GM12878 (cell line): ENCODE data around the gene ETNK1. TPM values are rescaled to one million over a fixed set of nuclear protein-coding genes. Genes with fewer than 3 reads are reported as not detected.

ENCODE experiments used
- BACH1 ChIP-seq: fragments of 450-650 bp; IDR thresholded peaks from 2 replicates; pipeline ENCODE4 v1.6.1; 2017; ENCODE audit warnings: mild to moderate bottlenecking, borderline replicate concordance
- BCLAF1 ChIP-seq: fragments of 450-650 bp; IDR thresholded peaks from 2 replicates; pipeline ENCODE4 v1.6.1; 2017; ENCODE audit warnings: antibody characterized with exemption, mild to moderate bottlenecking, moderate library complexity
- CHD4 ChIP-seq: fragments of 200-600 bp; sonication (generic); IDR thresholded peaks from 2 replicates; pipeline ENCODE4 v1.6.1; 2016; ENCODE audit warnings: mild to moderate bottlenecking
- E2F4 ChIP-seq: IDR thresholded peaks from 2 replicates; pipeline ENCODE4 v1.6.1; 2012; ENCODE audit warnings: low read depth, low read length, improper control_type of control experiment
- ELK1 ChIP-seq: IDR thresholded peaks from 2 replicates; pipeline ENCODE4 v1.6.1; 2012; ENCODE audit warnings: low read depth, low read length, improper control_type of control experiment
- HDAC6 ChIP-seq: fragments of 200-600 bp; sonication (generic); IDR thresholded peaks from one replicate; pipeline ENCODE4 v1.8.0; 2017; ENCODE audit warnings: antibody characterized with exemption; ENCODE audit not compliant: unreplicated experiment
- KLF5 ChIP-seq: fragments of 450-650 bp; IDR thresholded peaks from 2 replicates; pipeline ENCODE4 v1.6.1; 2014; ENCODE audit warnings: mild to moderate bottlenecking; ENCODE audit not compliant: partially characterized antibody
- MEF2B ChIP-seq: fragments of 450-650 bp; IDR thresholded peaks from 2 replicates; pipeline ENCODE4 v1.6.1; 2018; ENCODE audit warnings: mild to moderate bottlenecking, moderate library complexity; ENCODE audit not compliant: partially characterized antibody, poor library complexity, severe bottlenecking
- TBL1XR1 ChIP-seq: IDR thresholded peaks from 2 replicates; pipeline ENCODE4 v1.6.1; 2012; ENCODE audit warnings: low read depth, low read length, improper control_type of control experiment
- ZNF687 ChIP-seq: fragments of 450-650 bp; IDR thresholded peaks from 2 replicates; pipeline ENCODE4 v1.6.1; 2017; ENCODE audit warnings: mild to moderate bottlenecking, moderate library complexity
- polyA plus RNA-seq, 11 experiments: library from polyadenylated mRNA; depleted of rRNA in 4 of 11; unstranded in 6 of 11; stranded (reverse) in 5 of 11; fragments of >200 nt; fragmentation: Nextera tagmentation in 4 of 11; fragmentation: Illumina TruSeq in 1 of 11; extraction: Ambion mirVana in 4 of 11; extraction: Trizol in 1 of 11; gene quantifications; 1 replicate in 1 of 11; 2 replicates in 10 of 11; pipeline versions ENCODE4 v1.2.1 to v1.2.3, GENCODE V29; 2011 to 2016; ENCODE audit warnings: inconsistent platforms in 2 of 11, missing spikeins in 2 of 11, low read depth in 1 of 11
- total RNA-seq, 4 experiments: library from RNA; depleted of rRNA in 3 of 4; stranded (reverse); fragments of >200 nt in 3 of 4; fragmentation: Illumina TruSeq in 1 of 4; extraction: Trizol in 1 of 4; gene quantifications; 2 replicates each; pipeline versions ENCODE4 v1.2.1 to v1.2.3, GENCODE V29; 2013 to 2021

The ETNK1 gene
- total and polyA plus RNA-seq, 10 of the 15 experiments (the other 5 are each of a cell fraction or from before 2014, with no cell fraction given), result 12.3 to 69.4 (median 34.2) TPM

GRCh38 chr12:22576473-22576872 is 48.5 kb upstream of the ETNK1 start (continued):
- TF ChIP-seq KLF5, result no peak
- TF ChIP-seq CHD4, result no peak
- no peak for TF ChIP-seq MEF2B
- no peak for TF ChIP-seq TBL1XR1
- no peak for TF ChIP-seq BACH1
- TF ChIP-seq E2F4, result no peak
- TF ChIP-seq BCLAF1, result no peak
- no peak for TF ChIP-seq ELK1
- TF ChIP-seq ZNF687, result no peak
- no peak for TF ChIP-seq HDAC6
